ENCODE data around the gene PET117. TPM values are rescaled to one million over a fixed set of nuclear protein-coding genes. Genes with fewer than 3 reads are reported as not detected.

PET117 gene
- total and polyA plus RNA-seq, 4 donors, result 8.9 to 13.5 (median 12.0) TPM

GRCh38 chr20:18188434-18188833 lies 50.8 kb downstream of the PET117 start:
- no peak overlapping the region for H3K9ac ChIP-seq (ENCODE audit: insufficient read depth in 1 of 2, low read length in 2 of 2)
- H3K4me3 ChIP-seq, result no peak overlapping the region
- H3K9me3 ChIP-seq (ENCODE audit: control insufficient read depth in 4 of 4, insufficient read depth in 3 of 4, low read length in 3 of 4), result no peaks in the 10 kb centered on the region
- no peak overlapping the region for H3K27ac ChIP-seq (ENCODE audit: low read depth in 1 of 2, low read length in 1 of 2)
- no peak for TF ChIP-seq CTCF (IDR thresholded peaks at IDR 0.05; ENCODE audit: control extremely low read depth, extremely low read depth)
- 70 to 83% methylated on average over 3 of the region's 3 CpGs for WGBS, 2 donors
- no peaks in the 10 kb centered on the region for H3K4me1 ChIP-seq (ENCODE audit: control insufficient read depth in 5 of 5, insufficient read depth in 5 of 5, low read length in 5 of 5)
- peaks cover 18 to 30% (median 23%) of the 10 kb centered on the region in 4 donors for H3K36me3 ChIP-seq (ENCODE audit: control insufficient read depth in 4 of 4, insufficient read depth in 4 of 4, low read length in 4 of 4)
- H3K27me3 ChIP-seq (ENCODE audit: control insufficient read depth in 3 of 3, insufficient read depth in 3 of 3, low read length in 2 of 3), result no peaks in the 10 kb centered on the region
- no peak for ATAC-seq (ENCODE audit: insufficient read depth, low FRiP score)
- DNase-seq, result peak in 1 of 3 donors; percentile 24

GRCh38 chr20:18190338-18191233 lies 52.9 kb downstream of the PET117 start:
- peaks cover 10 to 19% (median 15%) of the 10 kb centered on the region in 4 donors for H3K36me3 ChIP-seq (ENCODE audit: control insufficient read depth in 4 of 4, insufficient read depth in 4 of 4, low read length in 4 of 4)
- 89 to 98% methylated on average over 3 of the region's 3 CpGs for WGBS, 2 donors
- DNase-seq, result no peak
- no peak for ATAC-seq (ENCODE audit: insufficient read depth, low FRiP score)
- no peaks in the 10 kb centered on the region for H3K27me3 ChIP-seq (ENCODE audit: control insufficient read depth in 3 of 3, insufficient read depth in 3 of 3, low read length in 2 of 3)
- H3K9ac ChIP-seq (ENCODE audit: insufficient read depth in 1 of 2, low read length in 2 of 2), result no peak overlapping the region
- no peak overlapping the region for H3K4me3 ChIP-seq
- no peaks in the 10 kb centered on the region for H3K9me3 ChIP-seq (ENCODE audit: control insufficient read depth in 4 of 4, insufficient read depth in 3 of 4, low read length in 3 of 4)
- no peaks in the 10 kb centered on the region for H3K4me1 ChIP-seq (ENCODE audit: control insufficient read depth in 5 of 5, insufficient read depth in 5 of 5, low read length in 5 of 5)
- H3K27ac ChIP-seq (ENCODE audit: low read depth in 1 of 2, low read length in 1 of 2), result no peak overlapping the region
- TF ChIP-seq CTCF (IDR thresholded peaks at IDR 0.05; ENCODE audit: control extremely low read depth, extremely low read depth), result no peak

DNA sequence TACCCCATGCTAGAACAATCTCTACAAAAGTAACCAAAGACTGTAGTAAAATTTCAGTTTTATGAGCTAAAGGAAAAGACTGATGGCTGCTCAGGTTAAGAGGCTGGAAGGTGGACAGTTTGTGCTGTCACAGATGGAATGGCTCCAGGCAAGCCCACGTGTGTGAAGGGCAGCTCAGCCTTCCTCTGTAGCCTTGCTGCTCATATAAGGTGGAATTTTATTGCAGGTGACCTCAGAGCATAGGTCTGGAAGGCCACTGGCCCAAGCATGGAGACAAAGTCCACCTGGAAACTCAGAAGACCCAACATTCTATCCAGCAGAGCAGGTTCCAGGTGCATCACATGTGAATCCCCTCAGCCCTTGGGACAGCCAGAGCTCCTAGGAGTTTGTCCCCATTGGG lies 53.6 kb downstream of the PET117 start:
- H3K27me3 ChIP-seq (ENCODE audit: control insufficient read depth in 3 of 3, insufficient read depth in 3 of 3, low read length in 2 of 3), result no peaks in the 10 kb centered on the region
- 85 to 89% methylated on average over 1 of the region's 1 CpG for WGBS, 2 donors
- ATAC-seq (ENCODE audit: insufficient read depth, low FRiP score) (no peak), DNase-seq (no peak)
- TF ChIP-seq CTCF (IDR thresholded peaks at IDR 0.05; ENCODE audit: control extremely low read depth, extremely low read depth), result no peak
- no peak overlapping the region for H3K9ac ChIP-seq (ENCODE audit: insufficient read depth in 1 of 2, low read length in 2 of 2)
- no peaks in the 10 kb centered on the region for H3K4me1 ChIP-seq (ENCODE audit: control insufficient read depth in 5 of 5, insufficient read depth in 5 of 5, low read length in 5 of 5)
- H3K4me3 ChIP-seq, result no peak overlapping the region
- H3K27ac ChIP-seq (ENCODE audit: low read depth in 1 of 2, low read length in 1 of 2), result no peak overlapping the region
- no peaks in the 10 kb centered on the region for H3K9me3 ChIP-seq (ENCODE audit: control insufficient read depth in 4 of 4, insufficient read depth in 3 of 4, low read length in 3 of 4)
- peaks cover 4 to 16% (median 9%) of the 10 kb centered on the region in 4 donors for H3K36me3 ChIP-seq (ENCODE audit: control insufficient read depth in 4 of 4, insufficient read depth in 4 of 4, low read length in 4 of 4)

Small RNA genes within 50 kb of the gene (small RNA-seq; reads per million reads assigned to genes)
- gene RF00019 (ENCODE audit: low replicate concordance) (not detected), gene RNU7-137P (ENCODE audit: low replicate concordance) (not detected)

Other genes starting within 250 kb of the PET117 start
- 100 to 1,000 TPM in 1 of 2 donors, 10 to 100 TPM in 1; 66.8 to 194 TPM for gene SNX5, start 169.1 kb upstream of the PET117 start, total RNA-seq
- gene SNX5, start 169.1 kb upstream of the PET117 start, polyA plus RNA-seq, result 100 to 1,000 TPM in 1 of 2 donors, 10 to 100 TPM in 1; 66.6 to 107 TPM
- 10 to 100 TPM; 10.1 to 19.1 TPM for gene MGME1, start 168.8 kb upstream of the PET117 start, total RNA-seq
- gene MGME1, start 168.8 kb upstream of the PET117 start, polyA plus RNA-seq, result 10 to 100 TPM; 11.0 to 11.9 TPM
- gene OVOL2, start 79.9 kb upstream of the PET117 start, total RNA-seq, result 10 to 100 TPM in 1 of 2 donors, 1 to 10 TPM in 1; 7.8 to 11.2 TPM
- gene OVOL2, start 79.9 kb upstream of the PET117 start, polyA plus RNA-seq, result 1 to 10 TPM; 2.7 to 6.7 TPM
- gene KAT14, start within 50 bp of the PET117 start, total RNA-seq, result 10 to 100 TPM; 11.4 to 12.9 TPM
- gene KAT14, start within 50 bp of the PET117 start, polyA plus RNA-seq, result 1 to 10 TPM; 5.3 to 5.9 TPM
- 10 to 100 TPM; 10.5 to 27.1 TPM for gene ZNF133, start 150.7 kb downstream of the PET117 start, total RNA-seq
- 1 to 10 TPM; 7.8 to 9.3 TPM for gene ZNF133, start 150.7 kb downstream of the PET117 start, polyA plus RNA-seq

Measured in lung (tissue), 13 donors.